ENCODE data around the gene CIB2.

Gene CIB2

DNA sequence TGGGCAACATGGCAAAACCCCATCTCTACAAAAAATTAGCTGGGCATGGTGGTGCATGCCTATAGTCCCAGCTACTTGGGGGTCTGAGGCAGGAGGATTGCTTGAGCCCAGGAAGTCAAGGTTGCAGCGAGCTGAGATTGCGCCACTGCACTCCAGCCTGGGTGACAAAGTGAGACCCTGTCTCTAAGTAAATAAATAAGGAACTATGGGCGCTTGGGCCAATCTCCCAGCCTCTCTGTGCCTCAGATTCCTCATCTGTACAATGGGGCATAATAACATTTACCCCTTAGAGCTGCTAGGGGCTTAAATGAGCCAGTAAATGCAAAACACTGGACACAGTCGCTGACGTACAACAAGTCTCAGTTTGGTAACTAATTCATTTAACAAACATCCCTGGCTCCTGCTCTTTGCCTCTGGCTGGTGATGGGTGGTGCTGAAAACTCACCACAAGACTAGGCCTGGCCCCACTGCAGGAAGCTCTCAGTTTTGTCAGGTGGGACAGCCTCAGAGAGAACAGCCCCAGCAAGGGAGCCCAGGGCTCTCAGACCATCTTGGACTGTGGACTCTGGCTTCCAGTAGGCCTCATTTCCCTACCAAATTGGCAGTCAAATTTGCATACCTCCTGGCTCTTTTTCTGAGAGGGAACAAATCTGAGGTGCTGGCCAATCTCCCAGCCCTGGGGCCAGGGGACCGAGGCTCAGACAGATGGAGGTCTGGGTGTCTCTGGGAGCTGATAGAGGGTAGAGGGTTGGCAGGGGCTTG lies 47.4 kb downstream of the CIB2 start:
- DNase-seq (ENCODE audit: low read depth in 3 of 3): no peak

DNA sequence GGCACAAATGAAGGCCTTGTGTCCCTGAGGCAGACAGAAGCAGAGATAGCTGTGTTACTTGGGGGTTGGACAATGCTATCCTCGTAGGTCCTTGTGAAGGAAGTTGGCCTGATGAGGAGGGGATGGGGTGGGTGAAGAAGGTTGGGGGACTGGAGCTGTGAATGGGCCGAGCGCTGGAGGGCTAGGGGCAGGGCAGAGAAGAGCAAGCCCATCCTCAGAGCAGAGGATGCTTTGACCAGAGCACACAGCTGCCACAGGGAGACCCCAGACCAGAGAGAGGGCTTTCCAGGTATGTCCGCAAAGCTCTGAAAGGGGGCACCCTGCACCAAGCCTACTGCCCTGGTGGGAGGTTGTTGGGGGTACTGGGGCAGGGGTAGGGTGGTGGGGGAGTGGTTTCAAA lies 48.1 kb downstream of the CIB2 start:
- no peak for DNase-seq (ENCODE audit: low read depth in 3 of 3)

DNA sequence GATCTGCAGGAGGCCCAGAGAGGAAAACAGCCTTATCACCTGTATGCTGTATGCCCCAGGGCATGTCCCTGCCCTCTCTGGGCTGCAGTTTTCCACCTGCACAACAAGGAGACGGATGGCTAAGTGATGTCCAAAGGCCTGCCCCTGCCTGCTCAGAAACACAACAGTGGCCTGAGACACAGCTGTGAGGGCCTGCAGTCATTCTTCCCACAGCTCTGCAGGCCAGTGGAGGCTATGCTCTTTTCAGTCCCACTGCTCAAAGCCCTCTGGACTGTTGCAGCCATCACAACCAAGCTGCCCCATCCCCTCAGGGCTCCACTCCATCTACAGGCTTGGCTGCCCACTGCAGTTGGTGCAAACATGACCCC lies 48.5 kb downstream of the CIB2 start:
- DNase-seq (ENCODE audit: low read depth in 3 of 3): no peak

DNA sequence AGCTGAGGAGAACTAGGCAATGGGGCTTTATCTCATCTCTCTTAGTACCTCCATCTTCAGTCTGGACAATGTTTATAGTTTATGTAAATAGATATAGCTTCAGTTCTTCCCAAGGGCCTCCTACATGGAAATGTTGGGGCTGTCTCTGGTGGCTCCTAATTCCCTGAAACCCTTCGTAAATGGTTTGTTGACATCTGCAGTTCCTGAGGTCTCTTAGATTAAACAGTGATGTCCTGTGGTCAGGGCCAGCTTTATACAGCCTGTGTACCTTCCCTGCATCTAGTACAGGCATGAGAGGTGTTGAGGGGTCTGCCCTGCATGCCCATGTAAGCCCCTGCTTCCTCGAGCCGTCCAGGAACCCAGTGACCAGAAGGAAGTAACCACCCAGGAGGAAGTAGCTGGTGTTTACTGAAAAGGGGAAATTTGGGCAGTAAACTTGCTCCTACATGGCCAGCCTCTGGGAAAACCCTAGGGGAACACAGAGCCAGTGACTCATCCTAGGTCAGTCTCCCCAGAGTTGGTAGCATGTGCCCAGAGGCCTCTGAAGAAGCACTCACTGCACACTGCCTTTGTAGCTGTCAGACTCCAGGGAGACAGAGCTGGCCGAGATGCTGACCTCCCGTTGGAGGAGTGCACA lies 49.0 kb downstream of the CIB2 start:
- DNase-seq (ENCODE audit: low read depth in 3 of 3): no peak

DNA sequence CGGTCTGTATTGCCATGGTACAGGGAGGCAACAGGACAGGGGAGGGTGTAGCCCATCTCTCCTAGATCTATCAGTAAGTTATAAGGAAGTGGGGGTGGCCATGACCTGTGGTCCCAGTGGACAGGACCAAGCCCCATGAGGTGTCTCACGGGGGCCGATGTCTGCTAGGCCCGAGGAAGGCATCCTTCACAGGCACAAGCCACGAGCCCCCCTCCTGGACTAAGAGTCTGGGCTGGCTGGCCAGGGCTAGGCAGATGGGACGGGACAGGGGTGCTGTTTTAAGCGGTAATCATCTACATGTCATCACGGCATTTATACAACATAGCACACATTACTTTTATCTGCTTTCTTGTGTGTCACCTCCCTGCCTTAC lies 51.2 kb downstream of the CIB2 start:
- DNase-seq (ENCODE audit: low read depth in 3 of 3): no peak

DNA sequence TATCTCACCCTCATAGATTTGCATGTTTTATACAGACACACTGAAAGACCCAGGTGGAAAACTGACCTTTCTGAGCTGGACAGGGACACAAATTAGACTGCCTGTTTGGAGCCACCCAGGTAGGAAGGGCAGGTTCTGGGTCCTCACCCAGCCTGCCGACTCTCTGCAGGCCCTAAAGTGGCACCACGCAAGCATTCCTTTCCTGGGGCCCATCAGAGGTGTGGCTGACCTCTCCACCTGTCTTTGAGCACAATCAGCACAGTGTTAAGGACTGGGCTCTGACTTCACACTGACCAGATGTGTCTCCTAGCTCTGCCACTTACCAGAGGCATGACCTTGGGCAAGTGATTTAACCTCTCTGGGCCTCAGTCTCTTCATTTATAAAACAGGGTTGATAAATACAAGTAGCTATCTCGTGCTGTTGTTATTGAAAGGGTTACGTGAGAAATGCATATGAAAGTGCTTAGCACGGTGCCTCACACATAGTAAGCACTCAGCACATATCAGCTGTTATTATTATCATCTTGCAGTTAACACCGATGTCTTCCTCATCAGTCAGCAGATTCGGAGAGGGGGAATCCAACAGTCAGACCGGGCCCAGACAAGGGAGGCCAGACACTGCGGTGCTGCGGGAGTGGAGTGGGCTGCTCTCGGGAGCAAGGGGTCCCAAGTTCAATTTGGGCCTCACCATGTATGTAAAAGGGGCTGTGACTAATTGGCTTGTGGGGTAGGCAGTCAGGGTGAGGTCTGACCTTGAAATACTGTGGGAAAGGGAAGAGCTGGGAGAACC lies 51.8 kb downstream of the CIB2 start:
- no peak for DNase-seq (ENCODE audit: low read depth in 3 of 3)

DNA sequence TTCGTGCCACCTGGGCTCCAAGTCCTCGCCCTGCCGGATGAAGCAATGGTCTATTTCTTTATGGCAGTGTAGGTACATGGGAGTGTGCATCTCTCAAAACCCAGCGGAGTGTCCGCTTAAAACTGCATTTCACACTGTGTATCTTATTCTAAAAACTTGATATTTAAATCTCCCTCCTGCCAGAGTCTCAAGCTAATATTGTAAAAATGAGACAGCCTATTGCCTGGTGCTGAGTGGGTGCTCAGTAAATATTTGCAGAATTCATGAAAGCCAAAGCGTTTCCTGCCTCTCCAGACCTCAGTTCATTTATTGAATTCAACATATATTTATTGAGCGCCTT lies 53.4 kb downstream of the CIB2 start:
- no peak for DNase-seq (ENCODE audit: low read depth in 3 of 3)

DNA sequence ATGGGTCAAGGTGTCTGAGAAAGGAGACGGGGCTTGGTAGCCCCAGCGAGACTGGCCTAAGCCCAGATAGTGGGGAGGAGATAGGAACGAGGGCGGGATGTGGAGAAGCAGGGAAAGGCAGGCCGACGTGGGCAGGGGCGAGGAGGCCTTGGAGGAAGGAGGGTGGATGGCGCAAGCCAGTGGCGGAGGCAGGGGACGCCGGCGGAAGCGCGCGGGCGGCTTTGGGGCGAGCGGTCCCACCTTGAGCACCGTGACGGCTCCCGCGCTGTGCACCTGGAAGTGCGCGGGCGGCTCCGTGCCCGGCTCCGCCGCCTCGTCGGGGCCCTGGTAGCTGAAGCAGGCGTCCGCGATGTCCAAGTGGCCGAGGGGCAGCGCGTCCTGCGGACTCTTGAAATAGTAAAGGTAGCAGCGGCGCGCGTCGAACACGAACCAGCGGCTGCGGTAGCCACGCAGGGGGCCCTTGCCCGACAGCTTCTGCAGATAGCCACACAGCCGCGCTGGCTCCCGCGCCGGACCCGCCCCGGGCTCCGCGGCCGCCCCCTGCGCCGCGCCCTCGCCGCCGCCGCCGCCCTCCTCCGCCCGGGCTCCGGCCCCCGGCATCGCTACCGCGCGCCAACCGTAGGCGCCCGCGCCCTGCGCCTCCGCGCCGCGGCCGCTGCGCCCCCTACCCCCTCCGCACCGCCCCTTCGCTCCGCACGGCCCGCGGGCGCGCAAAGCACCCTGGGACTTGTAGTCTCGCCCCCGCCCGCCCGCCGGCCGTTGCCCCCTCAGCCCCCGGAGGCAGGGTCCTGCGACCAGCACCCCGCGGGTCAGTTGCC lies 54.0 kb downstream of the CIB2 start, which contains the start of gene TBC1D2B:
Gene TBC1D2B (minus strand): TSS at position 659 of the 818 bp plus-strand sequence. CDS start 59 bp downstream, at position 600.
- peak; percentile 51 to 64 (median 60) for DNase-seq (ENCODE audit: low read depth in 3 of 3)

DNA sequence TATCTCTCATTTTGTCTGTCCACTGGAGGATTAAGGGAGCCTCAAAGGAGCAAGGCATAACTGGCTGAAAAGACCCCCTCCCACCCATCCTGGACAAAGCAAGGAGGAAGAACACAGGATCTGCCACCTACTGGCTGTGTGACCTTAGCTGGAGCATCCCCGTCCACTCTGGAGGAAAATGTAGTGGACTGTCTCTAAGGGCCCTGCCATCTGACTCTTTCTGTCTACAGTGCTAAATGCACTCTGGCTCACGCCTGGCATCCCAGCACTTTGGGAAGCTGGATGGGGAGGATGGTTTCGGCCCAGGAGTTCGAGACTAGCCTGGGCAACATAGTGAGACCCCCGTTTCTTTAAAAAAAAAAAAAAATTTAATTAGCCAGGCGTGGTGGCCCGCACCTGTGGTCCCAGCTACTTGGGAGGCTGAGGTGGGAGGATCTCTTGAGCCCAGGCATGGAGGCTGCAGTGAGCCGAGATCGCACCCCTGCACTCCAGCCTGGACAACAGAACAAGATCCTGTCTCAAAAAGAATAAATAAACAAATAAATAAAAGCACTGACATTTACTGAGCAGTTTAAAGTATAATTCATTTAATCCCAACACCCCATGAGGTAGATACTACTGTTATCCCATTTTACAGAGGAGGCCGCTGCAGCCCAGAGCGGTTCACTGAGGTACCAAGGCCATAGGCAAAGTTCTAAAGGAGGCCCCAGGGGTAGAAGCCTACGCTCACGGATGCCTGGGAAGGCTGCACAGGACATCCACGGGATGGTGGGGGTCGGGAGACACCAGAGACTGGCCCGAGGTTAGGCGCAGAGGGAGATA lies 54.8 kb downstream of the CIB2 start:
- no peak for DNase-seq (ENCODE audit: low read depth in 3 of 3)

DNA sequence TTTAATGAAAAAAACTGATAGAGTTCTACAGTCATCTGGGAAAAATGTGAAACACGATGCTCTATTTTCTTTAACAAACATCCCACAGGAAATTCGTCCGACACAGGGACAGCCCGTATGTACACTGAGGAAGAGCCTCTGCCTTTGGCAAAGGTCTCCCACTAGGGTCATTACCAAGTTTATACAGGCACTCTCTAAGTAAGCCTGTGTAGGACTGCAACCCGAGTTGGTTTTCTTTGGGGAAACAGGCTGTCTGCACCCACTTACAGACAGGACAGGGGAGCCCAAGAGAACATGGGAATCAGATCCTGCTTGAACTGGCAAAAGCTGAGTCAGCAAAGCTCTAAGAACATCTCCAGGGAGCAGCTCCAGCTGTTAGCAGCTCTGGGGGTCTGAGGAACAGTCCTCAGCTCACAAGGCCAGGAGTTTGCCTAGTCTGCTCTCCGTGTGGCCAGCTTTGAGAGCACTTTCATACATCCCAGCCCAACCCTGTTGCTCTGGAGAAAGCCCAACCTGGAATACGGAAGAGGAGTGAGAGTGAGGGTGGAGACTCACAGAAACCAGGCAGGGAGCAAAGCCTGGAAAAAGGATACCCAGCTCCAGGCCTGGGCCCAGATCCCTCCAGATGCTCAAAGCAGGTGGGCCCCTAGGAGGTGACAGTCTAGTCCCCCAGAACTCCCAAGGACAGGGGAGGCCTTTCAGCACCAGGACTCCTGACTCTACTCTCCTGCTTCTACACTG lies 55.6 kb downstream of the CIB2 start:
- DNase-seq (ENCODE audit: low read depth in 3 of 3): no peak

DNA sequence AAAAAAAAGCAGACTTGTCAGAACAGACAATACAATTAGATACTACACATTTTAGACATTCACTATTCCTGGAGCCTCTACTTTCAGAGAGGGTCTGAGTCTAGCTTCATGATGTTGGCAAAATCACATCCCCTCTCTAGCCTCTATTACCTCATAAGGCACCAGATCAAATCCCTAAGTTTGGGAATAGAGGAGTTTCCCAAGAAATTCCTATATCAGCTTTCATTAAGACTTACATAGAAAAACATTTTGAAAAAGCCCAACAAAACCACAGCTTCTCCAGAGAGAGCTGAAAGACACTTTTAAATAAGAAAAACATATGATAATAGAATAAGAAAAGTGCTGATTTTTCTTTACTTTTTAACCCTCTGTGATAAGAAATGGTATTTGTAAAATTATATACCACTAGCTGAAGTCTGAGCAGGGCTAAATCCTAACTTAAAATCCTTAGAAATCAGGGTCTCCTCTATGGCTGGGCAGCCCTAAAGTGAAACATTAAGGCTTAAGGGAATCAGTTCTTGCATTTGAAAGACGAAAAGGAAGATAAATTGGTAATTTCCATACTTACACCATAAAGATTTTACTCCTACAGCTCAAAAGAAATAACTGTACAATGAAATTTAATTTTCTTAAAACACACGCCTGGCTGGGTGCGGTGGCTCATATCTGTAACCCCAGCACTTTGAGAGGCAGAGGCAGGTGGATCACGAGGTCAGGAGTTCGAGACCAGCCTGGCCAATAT lies 58.0 kb downstream of the CIB2 start:
- no peak for DNase-seq (ENCODE audit: low read depth in 3 of 3)

DNA sequence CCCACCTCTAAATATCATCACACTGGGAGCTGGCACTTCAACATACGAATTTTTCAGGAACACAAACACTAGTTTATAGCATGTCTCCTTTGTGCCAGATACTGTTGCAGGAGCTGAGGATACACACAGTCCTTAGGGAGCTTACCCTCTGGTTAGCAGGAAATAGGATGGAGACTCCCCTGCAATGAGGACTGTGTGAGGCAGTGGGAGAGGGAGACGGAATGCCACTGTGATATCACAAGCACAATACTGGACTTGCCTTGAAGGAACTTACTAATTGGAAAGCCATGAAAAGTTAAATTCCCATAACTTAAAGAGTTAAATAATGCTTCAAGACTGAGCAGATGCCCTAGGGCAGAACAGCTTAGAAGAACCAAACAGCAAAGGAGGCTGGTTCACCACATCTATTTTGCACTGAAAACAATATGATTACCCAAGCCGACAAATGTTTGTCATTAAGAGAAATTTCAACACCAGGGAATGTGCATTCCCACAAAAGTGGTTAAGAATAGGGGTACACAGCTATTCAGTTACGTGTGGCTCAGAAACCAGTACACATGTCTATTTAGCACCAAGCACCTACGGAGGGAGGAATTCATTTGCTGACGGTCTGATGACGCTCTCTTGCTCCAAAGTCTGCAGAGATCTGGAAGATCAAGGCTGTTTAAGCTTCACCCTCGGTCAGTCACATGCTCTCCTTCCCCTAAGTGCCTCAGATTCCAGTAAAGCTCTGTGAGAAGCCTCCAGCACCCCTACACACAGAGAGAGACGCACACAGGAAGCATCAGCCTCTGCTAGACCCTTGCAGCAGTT lies 59.0 kb downstream of the CIB2 start:
- no peak for DNase-seq (ENCODE audit: low read depth in 3 of 3)

DNA sequence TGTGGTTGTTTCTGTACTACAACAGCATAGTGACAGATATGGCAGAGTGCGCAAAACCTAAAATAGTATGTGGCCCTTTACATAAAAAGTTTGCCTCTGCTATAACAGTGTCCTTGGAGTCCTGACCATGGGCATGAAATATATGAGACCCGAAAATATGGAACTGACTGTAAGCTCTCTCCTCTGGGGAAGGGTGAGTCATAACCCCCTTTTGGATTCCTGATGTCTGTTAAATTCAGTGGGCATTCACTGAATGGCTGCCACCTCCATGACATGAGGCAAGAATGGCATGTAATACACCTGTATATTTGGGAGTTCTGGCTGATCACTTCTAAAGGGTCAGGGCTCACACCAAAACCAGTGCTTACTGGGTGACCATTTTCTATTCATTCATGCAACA lies 59.9 kb downstream of the CIB2 start:
- DNase-seq (ENCODE audit: low read depth in 3 of 3): no peak

DNA sequence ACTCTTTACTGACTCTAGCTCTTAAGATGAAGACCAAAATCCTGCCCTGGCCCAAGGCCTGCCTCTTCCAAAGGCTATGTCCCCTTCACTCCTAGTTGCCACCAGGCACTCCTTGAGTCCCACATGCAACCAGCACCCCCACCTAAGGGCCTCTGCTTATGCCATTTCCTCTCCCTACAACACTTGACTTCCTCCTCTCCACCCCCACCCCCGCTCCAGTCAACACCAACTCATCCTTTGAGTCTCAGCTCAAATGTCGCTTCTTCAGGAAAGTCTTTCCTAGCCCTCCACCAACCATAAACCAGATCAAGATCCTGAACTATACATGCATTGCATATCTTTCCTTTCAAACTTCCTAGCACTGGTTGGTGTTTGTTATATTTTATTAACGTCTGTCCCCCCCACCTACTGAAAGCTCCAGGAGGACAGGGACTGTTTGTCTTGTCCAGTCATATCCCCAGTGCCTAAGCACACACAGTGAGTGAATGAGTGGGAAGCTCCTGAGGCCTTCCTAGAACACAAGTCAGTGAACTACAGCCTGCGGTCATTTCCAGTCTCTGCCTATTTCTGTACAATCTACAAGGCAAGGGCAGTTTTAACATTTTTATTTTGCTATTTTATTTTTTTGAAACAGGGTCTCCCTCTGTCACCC lies 61.1 kb downstream of the CIB2 start:
- DNase-seq (ENCODE audit: low read depth in 3 of 3): no peak

DNA sequence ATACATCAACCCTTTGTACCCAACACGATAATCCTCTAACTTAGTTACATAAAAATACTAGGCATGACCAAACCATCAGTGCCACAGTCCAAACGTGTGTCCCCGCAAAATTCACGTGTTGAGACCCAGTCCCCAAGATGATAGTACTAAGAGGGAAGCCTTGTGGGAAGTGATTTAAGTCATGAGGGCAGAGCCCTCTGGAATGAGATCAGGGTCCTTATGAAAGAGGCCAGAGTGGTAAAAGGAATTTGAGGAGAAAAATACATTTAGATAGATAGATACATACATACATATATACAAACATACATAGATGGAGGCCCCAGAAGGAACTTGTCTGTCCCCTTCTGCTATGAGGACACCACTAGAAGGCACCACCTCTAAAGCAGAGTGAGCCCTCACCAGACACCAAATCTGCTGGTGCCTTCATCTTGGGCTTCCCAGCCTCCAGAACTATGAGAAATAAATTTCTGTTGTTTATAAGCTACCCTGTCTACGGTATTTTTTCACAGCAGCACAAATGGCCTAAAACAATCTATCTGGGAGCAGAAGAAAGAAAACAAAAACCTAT lies 61.7 kb downstream of the CIB2 start:
- no peak for DNase-seq (ENCODE audit: low read depth in 3 of 3)

DNA sequence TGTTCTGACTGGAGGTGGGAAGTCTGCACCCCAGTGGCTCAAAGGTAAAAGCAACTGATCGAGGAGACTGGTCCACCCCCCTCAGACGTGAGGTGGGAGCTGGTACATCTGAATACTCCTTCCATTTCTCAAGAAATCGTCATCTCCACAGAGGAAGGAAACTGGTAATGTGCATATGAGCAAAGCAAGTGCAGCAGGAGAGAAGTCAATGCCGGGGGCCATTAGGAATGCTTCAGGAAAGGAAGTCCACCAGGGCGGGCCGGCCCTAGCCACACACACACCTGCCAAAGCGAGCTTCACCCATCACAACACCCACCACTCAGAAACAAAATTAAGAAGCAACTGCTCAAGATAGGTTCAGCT lies 62.2 kb downstream of the CIB2 start:
- DNase-seq (ENCODE audit: low read depth in 3 of 3): no peak

DNA sequence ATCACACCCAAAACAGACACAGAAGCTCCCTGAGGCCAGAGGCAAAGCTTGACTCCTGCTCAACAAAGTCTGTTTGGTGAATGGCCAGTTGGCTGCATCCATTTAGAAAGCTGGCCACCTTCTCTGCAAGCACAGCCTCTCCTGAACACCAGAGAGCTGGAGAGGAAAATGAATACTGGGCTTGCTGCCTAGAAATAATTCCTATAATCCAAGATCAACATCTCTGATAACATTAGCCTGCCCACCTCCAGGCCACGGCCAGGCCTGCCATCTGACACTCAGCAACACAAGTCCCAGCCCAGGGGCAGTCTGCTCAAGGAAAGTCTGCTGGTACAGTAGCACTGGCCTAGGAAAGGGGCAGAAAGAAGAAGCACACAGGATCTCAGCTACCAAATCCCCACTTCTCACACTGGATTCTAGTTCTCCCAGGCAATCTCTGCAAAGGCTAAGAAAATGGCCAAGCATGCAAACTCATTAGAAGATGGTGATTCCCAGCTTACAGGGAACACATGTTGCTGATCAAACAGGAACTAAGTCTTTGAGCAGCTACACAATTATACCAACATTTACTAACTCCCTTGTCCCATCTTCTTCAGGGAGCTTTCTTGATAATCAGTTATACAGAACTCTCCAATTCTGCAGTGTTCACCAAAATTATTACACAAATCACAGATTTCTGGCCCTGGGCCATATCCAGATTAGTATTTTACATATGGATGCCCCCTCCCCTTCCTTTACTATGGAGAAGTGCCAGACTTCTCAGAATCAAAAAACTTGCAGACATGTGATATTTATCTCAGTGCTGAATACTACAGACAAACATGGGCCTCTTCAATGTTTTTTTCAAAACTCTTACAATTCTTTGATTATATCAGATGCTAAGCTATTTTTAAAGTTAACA lies 63.7 kb downstream of the CIB2 start:
- no peak for DNase-seq (ENCODE audit: low read depth in 3 of 3)

Data from stimulated activated CD4-positive, alpha-beta T cell treated with anti-CD3 and anti-CD28 coated beads, TNF-alpha, amount 100 ng/mL, for 4 hours (primary cell).